Activated gamma-delta T cell (primary cell): ENCODE measurements around the gene ZNF175.
"Not testable (repeated sequence)": the region's sequence is repeated elsewhere in the genome, so short reads cannot be mapped to it uniquely, and the experiment has no call there.

Experiments
- DNase-seq: peaks from one replicate; lab custom pipeline; 2025; lab: John Stamatoyannopoulos, UW

Gene ZNF175

DNA sequence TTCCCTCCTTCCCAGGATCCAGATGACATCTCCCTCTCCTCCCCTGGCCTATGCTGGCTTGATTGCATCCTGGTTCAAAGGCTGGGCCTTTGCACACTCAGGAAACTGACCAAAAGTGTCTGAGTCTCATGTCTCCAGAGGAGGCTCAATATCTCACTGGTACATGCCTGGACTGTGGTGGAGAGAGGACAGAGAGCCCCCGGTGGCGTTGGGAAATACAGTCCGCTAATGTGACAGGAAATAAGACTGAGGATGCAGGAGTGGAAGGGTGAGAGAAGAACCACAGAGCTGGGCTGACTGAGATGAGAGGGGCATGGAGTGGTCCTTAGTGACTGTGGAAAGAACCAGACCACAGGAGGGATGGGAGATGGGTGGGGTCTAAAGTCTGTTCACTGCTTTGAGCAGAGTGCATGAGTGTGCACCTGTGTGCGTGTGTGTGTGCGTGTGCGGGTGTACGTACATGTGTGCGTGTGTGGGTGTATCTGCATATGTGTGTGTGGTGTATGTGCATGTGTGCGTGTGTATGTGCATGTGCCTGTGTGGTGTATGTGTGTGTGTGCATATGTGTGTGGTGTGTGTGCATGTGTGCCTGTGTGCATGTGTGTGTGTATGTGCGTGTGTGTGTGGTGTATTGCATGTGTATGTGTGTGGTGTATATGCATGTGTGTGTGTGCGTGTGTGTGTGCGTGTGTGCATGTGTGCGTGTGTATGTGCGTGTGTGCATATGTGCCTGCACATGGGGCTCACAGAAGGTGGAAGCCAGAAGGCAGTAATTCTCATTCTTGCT lies 57.3 kb downstream of the ZNF175 start:
- DNase-seq = no peak

DNA sequence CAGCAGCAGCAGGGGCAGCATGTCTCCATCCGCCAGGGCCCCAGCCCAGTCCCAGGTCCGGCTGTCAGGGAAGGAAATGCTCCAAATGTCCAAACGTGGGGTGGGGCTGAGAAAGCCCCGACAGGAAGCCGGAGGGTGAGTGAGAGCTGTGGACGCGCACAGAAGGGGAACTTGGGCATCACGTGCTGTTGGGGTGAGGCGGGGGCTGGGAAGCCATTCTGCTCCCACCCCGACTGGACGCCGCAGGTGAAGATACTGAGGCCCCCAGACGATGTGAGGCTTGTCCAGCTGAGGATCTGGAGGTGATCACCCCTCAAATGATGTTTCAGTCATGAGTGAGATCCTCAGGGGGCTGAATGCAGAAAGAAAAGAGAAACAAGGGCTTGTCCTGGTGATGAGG lies 59.2 kb downstream of the ZNF175 start, which contains the start of gene SIGLEC5:
Gene SIGLEC5 (minus strand): TSS at position 87 of the 400 bp plus-strand sequence. CDS start 66 bp downstream, at position 21.
- DNase-seq = not testable (repeated sequence)

DNA sequence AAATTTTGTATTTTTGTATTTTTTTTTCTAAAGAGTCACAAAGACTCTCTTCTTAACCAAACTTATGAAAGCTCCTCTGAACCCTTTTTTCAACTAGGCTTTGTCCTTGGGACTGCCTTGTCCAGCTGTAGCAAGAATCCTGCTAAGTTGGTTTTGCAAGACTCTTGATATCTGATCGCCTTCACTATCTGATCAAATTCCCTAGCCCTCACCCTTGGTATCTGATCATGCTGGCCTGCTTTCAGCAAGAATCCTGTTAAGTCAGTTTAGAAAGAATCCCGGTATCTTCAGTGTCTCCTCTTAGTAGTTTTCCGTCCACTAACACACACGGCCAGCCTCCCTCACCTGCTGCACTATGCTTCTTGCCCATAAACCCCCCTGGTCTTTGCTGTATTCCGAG lies 61.0 kb downstream of the ZNF175 start:
- DNase-seq = no peak

DNA sequence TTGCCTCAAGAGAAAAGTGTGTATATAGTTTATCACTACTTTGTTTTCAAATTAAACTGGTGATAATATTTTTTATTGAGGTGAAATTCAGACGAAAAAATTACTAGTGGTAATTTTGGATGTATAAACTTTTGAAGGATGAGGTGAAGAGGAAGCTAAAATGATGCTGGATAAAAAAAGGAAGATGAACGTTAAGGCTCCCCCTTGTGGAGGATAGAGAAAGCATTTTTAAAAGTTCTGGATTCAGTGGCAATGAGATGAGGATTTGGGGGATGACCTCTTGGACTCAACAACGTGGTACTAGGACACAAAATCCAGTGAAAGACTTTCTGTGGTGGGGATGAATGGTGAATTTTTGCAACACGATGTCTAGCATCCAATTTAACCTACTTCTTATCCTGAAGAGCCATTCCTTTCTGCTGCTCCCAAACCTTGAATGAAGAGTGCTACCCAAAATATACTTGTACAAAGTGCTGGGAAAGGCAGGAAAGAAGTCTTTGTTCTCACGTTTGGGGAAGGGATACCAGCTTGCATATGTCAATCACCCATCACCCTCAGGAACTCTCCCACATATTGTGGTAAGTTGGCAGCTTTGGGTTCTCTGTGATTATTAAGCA lies 66.4 kb downstream of the ZNF175 start:
- DNase-seq = no peak

DNA sequence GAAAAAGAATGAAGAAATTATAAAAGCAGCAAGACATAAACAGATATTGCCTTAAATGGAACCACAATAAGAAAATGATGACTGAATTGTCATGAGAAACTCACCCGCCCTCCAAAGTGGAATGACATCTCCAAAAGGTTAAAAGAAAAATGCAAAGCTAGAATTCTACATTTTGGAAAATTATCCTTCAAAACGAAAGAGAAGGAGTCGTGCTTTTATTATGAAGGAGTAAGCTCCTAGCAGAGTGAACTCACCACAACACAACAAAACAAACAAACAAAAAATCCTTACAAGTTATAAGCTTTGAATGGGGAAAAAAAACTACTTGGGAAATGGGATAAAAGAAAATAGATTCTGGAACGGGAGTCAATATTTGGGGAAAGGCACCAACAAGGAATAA lies 68.8 kb downstream of the ZNF175 start:
- DNase-seq = no peak

DNA sequence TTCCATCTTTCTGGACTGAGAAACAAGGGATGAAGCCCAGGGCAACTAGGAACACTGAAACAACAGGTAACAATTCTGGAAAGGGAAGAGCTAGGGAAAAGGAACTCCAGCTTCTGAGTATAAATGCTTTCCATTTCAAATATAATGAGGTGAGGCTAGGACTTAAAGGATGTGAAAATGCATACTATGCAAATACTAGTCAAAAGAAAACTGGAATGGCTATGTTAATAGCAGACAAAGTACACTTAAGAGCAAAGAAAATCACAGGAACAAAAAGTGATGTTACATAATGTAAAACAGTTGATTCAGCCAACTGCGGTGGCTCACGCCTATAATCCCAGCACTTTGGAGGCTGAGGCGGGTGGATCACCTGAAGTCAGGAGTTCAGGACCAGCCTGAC lies 69.3 kb downstream of the ZNF175 start:
- DNase-seq = no peak

DNA sequence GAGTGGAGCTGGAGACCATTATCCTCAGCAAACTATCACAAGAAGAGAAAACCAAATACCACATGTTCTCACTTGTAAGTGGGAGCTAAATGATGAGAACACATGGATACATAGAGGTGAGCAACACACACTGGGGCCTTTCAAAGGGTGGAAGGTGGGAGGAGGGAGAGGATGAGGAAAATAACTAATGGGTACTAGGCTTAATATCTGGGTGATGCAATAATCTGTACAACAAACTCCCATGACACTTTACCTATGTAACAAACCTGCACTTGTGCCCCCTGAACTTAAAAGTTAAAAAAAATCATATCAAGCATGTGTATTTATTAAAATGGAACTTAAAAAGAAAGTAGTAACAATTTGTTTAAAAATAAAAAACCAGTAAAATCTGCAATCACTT lies 70.6 kb downstream of the ZNF175 start:
- DNase-seq = no peak
